ENCODE results near the gene SNX32.

The SNX32 gene

GRCh38 chr11:65886826-65887722 lies 53.3 kb downstream of the SNX32 start:
- H3K4ac ChIP-seq (ENCODE audit: low read depth in 1 of 2, low read length in 2 of 2) = peak overlapping the region in 1 of 2 experiments; percentile 72
- peak overlapping the region; percentile 46 for H4K91ac ChIP-seq (ENCODE audit: low read length)
- H2BK120ac ChIP-seq (ENCODE audit: low read depth, low read length) = no peak overlapping the region
- H3K79me1 ChIP-seq (replicated peaks; ENCODE audit: low read length, poor library complexity, severe bottlenecking) = peaks cover 28% of the 10 kb centered on the region
- H3K27me3 ChIP-seq (ENCODE audit: control insufficient read depth in 1 of 2, insufficient read depth in 1 of 2, low read length in 2 of 2) = no peaks in the 10 kb centered on the region
- peaks cover 30% of the 10 kb centered on the region for H3K4me1 ChIP-seq (ENCODE audit: control insufficient read depth, insufficient read depth, low read depth, low read length)
- peak overlapping the region; percentile 48 for H3K27ac ChIP-seq (ENCODE audit: low read length, poor library complexity, severe bottlenecking)
- H3K9me3 ChIP-seq (ENCODE audit: control insufficient read depth, low read length) = no peaks in the 10 kb centered on the region
- no peak overlapping the region for H4K8ac ChIP-seq (ENCODE audit: low read length)
- H3K4me2 ChIP-seq (ENCODE audit: low read length, poor library complexity, severe bottlenecking) = peak overlapping the region; percentile 89
- peak overlapping the region in 1 of 2 experiments; percentile 87 for H3K4me3 ChIP-seq (ENCODE audit: insufficient read depth in 1 of 2, low read depth in 1 of 2, low read length in 2 of 2)
- peak overlapping the region in 1 of 2 experiments; percentile 43 for H3K23ac ChIP-seq (ENCODE audit: low read length in 2 of 2)
- no peak for DNase-seq
- peak overlapping the region in 1 of 2 experiments; percentile 41 for H2BK12ac ChIP-seq (ENCODE audit: low read length in 2 of 2)
- WGBS = 87% methylated on average over 14 of the region's 14 CpGs
- H2BK15ac ChIP-seq (ENCODE audit: low read depth, poor library complexity, severe bottlenecking) = peak overlapping the region; percentile 33
- H3K9ac ChIP-seq (ENCODE audit: low read length) = peak overlapping the region; percentile 94
- no peak overlapping the region for H2BK5ac ChIP-seq (ENCODE audit: low read depth, low read length, poor library complexity, severe bottlenecking)
- H2AK5ac ChIP-seq (ENCODE audit: low read length, severe bottlenecking) = no peak overlapping the region
- H2AFZ ChIP-seq (ENCODE audit: low read depth, low read length) = no peak overlapping the region
- H3K18ac ChIP-seq (ENCODE audit: low read depth in 1 of 2, low read length in 2 of 2) = peak overlapping the region in 1 of 2 experiments; percentile 37
- peak overlapping the region in 1 of 2 experiments; percentile 68 for H3K14ac ChIP-seq (ENCODE audit: low read length in 2 of 2)
- peaks cover 52 to 56% of the 10 kb centered on the region in 2 experiments for H3K36me3 ChIP-seq (ENCODE audit: control insufficient read depth in 1 of 2, insufficient read depth in 2 of 2, low read depth in 1 of 2, low read length in 2 of 2)

DNA sequence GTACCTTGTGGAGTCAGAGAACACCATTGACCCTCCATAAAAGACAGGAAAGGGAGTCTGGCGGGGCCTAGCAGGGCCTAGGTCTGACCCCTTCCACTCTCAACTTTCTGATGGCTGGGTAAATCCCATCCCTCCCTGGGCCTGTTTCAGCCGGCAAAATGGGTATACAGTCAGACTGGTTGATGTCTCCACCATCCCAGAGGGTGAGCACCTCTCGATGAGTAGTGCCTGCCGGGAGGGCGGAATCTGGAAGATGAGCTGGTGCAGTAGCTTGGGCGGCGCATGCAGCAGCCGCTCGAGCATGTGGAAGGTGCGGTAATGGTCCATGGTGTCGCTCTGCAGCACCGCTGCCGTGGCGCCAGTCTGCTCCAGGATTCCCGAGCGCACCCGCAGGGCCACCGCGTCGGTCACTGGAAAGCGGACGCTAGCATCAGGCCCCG lies 54.0 kb downstream of the SNX32 start:
- no peak overlapping the region for H2BK12ac ChIP-seq (ENCODE audit: low read length in 2 of 2)
- no peak overlapping the region for H2AK5ac ChIP-seq (ENCODE audit: low read length, severe bottlenecking)
- peak overlapping the region; percentile 45 for H4K8ac ChIP-seq (ENCODE audit: low read length)
- no peaks in the 10 kb centered on the region for H3K27me3 ChIP-seq (ENCODE audit: control insufficient read depth in 1 of 2, insufficient read depth in 1 of 2, low read length in 2 of 2)
- H2BK120ac ChIP-seq (ENCODE audit: low read depth, low read length) = peak overlapping the region; percentile 13
- H3K79me1 ChIP-seq (replicated peaks; ENCODE audit: low read length, poor library complexity, severe bottlenecking) = peaks cover 27% of the 10 kb centered on the region
- H2BK5ac ChIP-seq (ENCODE audit: low read depth, low read length, poor library complexity, severe bottlenecking) = no peak overlapping the region
- peak overlapping the region in 1 of 2 experiments; percentile 68 for H3K14ac ChIP-seq (ENCODE audit: low read length in 2 of 2)
- peak overlapping the region; percentile 33 for H2BK15ac ChIP-seq (ENCODE audit: low read depth, poor library complexity, severe bottlenecking)
- H3K9me3 ChIP-seq (ENCODE audit: control insufficient read depth, low read length) = no peaks in the 10 kb centered on the region
- 1% methylated on average over 23 of the region's 23 CpGs for WGBS
- H3K18ac ChIP-seq (ENCODE audit: low read depth in 1 of 2, low read length in 2 of 2) = peak overlapping the region; percentile 30 to 79
- peaks cover 35% of the 10 kb centered on the region for H3K4me1 ChIP-seq (ENCODE audit: control insufficient read depth, insufficient read depth, low read depth, low read length)
- H3K4ac ChIP-seq (ENCODE audit: low read depth in 1 of 2, low read length in 2 of 2) = peak overlapping the region; percentile 29 to 82
- H4K91ac ChIP-seq (ENCODE audit: low read length) = peak overlapping the region; percentile 46
- peak overlapping the region; percentile 70 to 87 for H3K4me3 ChIP-seq (ENCODE audit: insufficient read depth in 1 of 2, low read depth in 1 of 2, low read length in 2 of 2)
- no peak for DNase-seq
- peaks cover 52 to 55% of the 10 kb centered on the region in 2 experiments for H3K36me3 ChIP-seq (ENCODE audit: control insufficient read depth in 1 of 2, insufficient read depth in 2 of 2, low read depth in 1 of 2, low read length in 2 of 2)
- peak overlapping the region; percentile 33 for H2AFZ ChIP-seq (ENCODE audit: low read depth, low read length)
- H3K4me2 ChIP-seq (ENCODE audit: low read length, poor library complexity, severe bottlenecking) = peak overlapping the region; percentile 89
- no peak overlapping the region for H3K23ac ChIP-seq (ENCODE audit: low read length in 2 of 2)
- peak overlapping the region; percentile 48 for H3K27ac ChIP-seq (ENCODE audit: low read length, poor library complexity, severe bottlenecking)
- H3K9ac ChIP-seq (ENCODE audit: low read length) = peak overlapping the region; percentile 94

DNA sequence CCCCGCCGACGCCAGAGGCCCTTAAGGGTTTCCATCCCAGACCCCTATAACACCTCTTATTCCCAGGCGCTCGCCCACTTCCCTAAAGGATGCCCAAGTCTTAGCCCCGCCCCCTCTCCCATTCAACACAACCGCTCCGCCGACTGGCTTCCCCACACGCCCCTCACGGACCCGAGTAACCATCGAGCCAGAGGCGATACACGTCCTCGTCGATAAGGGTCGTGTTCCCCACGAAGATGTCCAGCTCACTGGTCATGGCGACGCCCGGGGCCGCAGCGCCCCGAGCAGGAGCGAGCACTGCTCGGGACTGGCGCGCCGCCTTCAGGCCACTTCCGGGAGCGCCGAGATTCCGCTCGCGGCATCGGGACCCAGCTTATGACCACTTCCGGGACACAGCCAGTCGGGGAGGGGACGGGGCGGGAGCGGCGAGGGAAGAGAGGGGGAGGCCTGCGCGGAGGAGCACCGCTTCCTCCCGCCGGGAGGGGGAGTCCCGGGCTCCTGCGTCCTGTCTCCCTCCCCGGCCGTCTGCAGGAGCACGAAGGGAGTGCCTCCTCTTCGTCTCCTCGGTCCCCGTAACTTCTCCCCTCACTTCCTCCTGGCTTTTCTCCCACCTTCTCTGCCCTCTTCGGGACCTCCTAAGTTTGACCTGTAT lies 54.5 kb downstream of the SNX32 start, which contains the start of gene FIBP:
Gene FIBP (minus strand): TSS at position 309 of the 652 bp plus-strand sequence. CDS start 53 bp downstream, at position 256.
- H3K23ac ChIP-seq (ENCODE audit: low read length in 2 of 2) = peak within 1 kb of the TSS; percentile 43 to 45
- no peaks in the 10 kb centered on the region for H3K27me3 ChIP-seq (ENCODE audit: control insufficient read depth in 1 of 2, insufficient read depth in 1 of 2, low read length in 2 of 2)
- peak within 1 kb of the TSS; percentile 47 for H2AK5ac ChIP-seq (ENCODE audit: low read length, severe bottlenecking)
- H2AFZ ChIP-seq (ENCODE audit: low read depth, low read length) = peak within 1 kb of the TSS; percentile 33
- H3K4me2 ChIP-seq (ENCODE audit: low read length, poor library complexity, severe bottlenecking) = peak within 1 kb of the TSS; percentile 94
- no peaks in the 10 kb centered on the region for H3K9me3 ChIP-seq (ENCODE audit: control insufficient read depth, low read length)
- H2BK120ac ChIP-seq (ENCODE audit: low read depth, low read length) = peak within 1 kb of the TSS; percentile 67
- under 1% methylated on average over 44 of the region's 57 CpGs for WGBS
- peak; percentile 98 for DNase-seq
- H3K4me3 ChIP-seq (ENCODE audit: insufficient read depth in 1 of 2, low read depth in 1 of 2, low read length in 2 of 2) = peak within 1 kb of the TSS; percentile 70 to 87
- peak within 1 kb of the TSS; percentile 41 to 74 for H2BK12ac ChIP-seq (ENCODE audit: low read length in 2 of 2)
- H3K9ac ChIP-seq (ENCODE audit: low read length) = peak within 1 kb of the TSS; percentile 94
- peaks cover 23% of the 10 kb centered on the region for H3K79me1 ChIP-seq (replicated peaks; ENCODE audit: low read length, poor library complexity, severe bottlenecking)
- H3K4ac ChIP-seq (ENCODE audit: low read depth in 1 of 2, low read length in 2 of 2) = peak within 1 kb of the TSS; percentile 72 to 82
- peak within 1 kb of the TSS; percentile 36 for H2BK15ac ChIP-seq (ENCODE audit: low read depth, poor library complexity, severe bottlenecking)
- H3K4me1 ChIP-seq (ENCODE audit: control insufficient read depth, insufficient read depth, low read depth, low read length) = peaks cover 38% of the 10 kb centered on the region
- H4K8ac ChIP-seq (ENCODE audit: low read length) = peak within 1 kb of the TSS; percentile 88
- peak within 1 kb of the TSS; percentile 95 for H4K91ac ChIP-seq (ENCODE audit: low read length)
- peak within 1 kb of the TSS; percentile 98 for H3K27ac ChIP-seq (ENCODE audit: low read length, poor library complexity, severe bottlenecking)
- peak within 1 kb of the TSS; percentile 82 to 93 for H3K18ac ChIP-seq (ENCODE audit: low read depth in 1 of 2, low read length in 2 of 2)
- H3K36me3 ChIP-seq (ENCODE audit: control insufficient read depth in 1 of 2, insufficient read depth in 2 of 2, low read depth in 1 of 2, low read length in 2 of 2) = peaks cover 51 to 53% of the 10 kb centered on the region in 2 experiments
- H2BK5ac ChIP-seq (ENCODE audit: low read depth, low read length, poor library complexity, severe bottlenecking) = peak within 1 kb of the TSS; percentile 80
- peak within 1 kb of the TSS in 1 of 2 experiments; percentile 68 for H3K14ac ChIP-seq (ENCODE audit: low read length in 2 of 2)
